Heart right ventricle (tissue), 16 donors: ENCODE results near the gene DOHH. TPM values are rescaled to one million over a fixed set of nuclear protein-coding genes. Genes with fewer than 3 reads are reported as not detected.

Experiments
- ATAC-seq, 8 donors: fragments of 200-7000 bp; cut with Tn5 transposase; one replicate each; pipeline ENCODE4 v1.9.1; 2020; ENCODE audit warnings: mild to moderate bottlenecking in 8 of 8, moderate library complexity in 8 of 8, moderate number of reproducible peaks in 1 of 8
- DNase-seq, 2 donors: peaks; one replicate each; pipeline ENCODE4 v3.0.0-alpha.2; 2020
- H3K27ac ChIP-seq, 10 donors: fragments of 200-600 bp; sonication (generic) in 2 of 10; one replicate each; pipeline versions ENCODE4 v1.5.0 to v1.8.0; 2020 to 2022; ENCODE audit warnings: mild to moderate bottlenecking in 3 of 10
- H3K27me3 ChIP-seq, 7 donors: fragments of 200-600 bp; one replicate each; pipeline ENCODE4 v1.8.0; 2021 to 2022; ENCODE audit warnings: mild to moderate bottlenecking in 2 of 7
- H3K36me3 ChIP-seq, 9 donors: fragments of 200-600 bp; sonication (generic) in 1 of 9; one replicate each; pipeline versions ENCODE4 v1.5.0 to v1.8.0; 2020 to 2022; ENCODE audit warnings: mild to moderate bottlenecking in 2 of 9
- H3K4me1 ChIP-seq, 9 donors: fragments of 200-600 bp; sonication (generic) in 1 of 9; one replicate each; pipeline versions ENCODE4 v1.5.0 to v1.8.0; 2020 to 2022; ENCODE audit warnings: mild to moderate bottlenecking in 4 of 9
- H3K4me3 ChIP-seq, 10 donors: fragments of 200-600 bp; sonication (generic) in 2 of 10; one replicate each; pipeline versions ENCODE4 v1.5.0 to v1.8.0; 2020 to 2022; ENCODE audit warnings: mild to moderate bottlenecking in 7 of 10, moderate library complexity in 2 of 10
- H3K9me3 ChIP-seq, 11 donors: fragments of 200-600 bp in 10 of 11; sonication (generic) in 2 of 11; one replicate each; pipeline versions ENCODE4 v1.5.0 to v1.8.0; 2013 to 2022; ENCODE audit warnings: mild to moderate bottlenecking in 2 of 11, control low read depth in 1 of 11, moderate library complexity in 1 of 11
- WGBS, 2 donors: extraction: QIAGEN DNeasy Blood & Tissue Kit; methylation state at CpG; one replicate each; pipeline ENCODE4 v1.1.7; 2013; ENCODE audit warnings: inconsistent platforms in 1 of 2; 5-methylcytosine and 5-hydroxymethylcytosine counted together
- intact Hi-C, 10 donors: fragments of 100-400 bp; cut with DNase I; formaldehyde crosslinking; loops; one replicate each; pipeline versions ENCODE4 v1.11.1 to v1.14.2; 2022
- polyA plus RNA-seq, 2 donors: library from polyadenylated mRNA; stranded (reverse); fragments of 200-250 nt; gene quantifications; one replicate each; pipeline ENCODE4 v1.2.3, GENCODE V29; 2013
- total RNA-seq, 10 donors: library from RNA; stranded (reverse); fragmentation: NEBNext Ultra II Directional in 3 of 10; extraction: Animal tissue kit (Norgen Biotek cat#: 25700) in 3 of 10; gene quantifications; one replicate each; pipeline versions ENCODE4 v1.2.1 to v1.2.4, GENCODE V29; 2021 to 2023
- TF ChIP-seq, protein P1 (sequence below), 9 donors: fragments of 200-600 bp; sonication (generic) in 2 of 9; IDR thresholded peaks; one replicate each; pipeline versions ENCODE4 v1.5.0 to v1.8.0; 2021 to 2022; ENCODE audit warnings: antibody characterized with exemption in 9 of 9, mild to moderate bottlenecking in 5 of 9, moderate library complexity in 1 of 9
- donor health status: Arrhythmogenic right ventricular cardiomyopathy.
- donor health status: ischemic (EF 13 %, LVEDD 7.1; RV severe dilation, severe dysfunction).
- donor health status: healthy with polysubstance abuse.
- donor health status: DM: no; HTN: yes; CAD: no.
- donor health status: DM: no; HTN: no; CAD: no.
- donor health status: ischemic (EF 25% LVEDD 6.9; RV normal size, moderate dysfunction).
- donor health status: ischemic (EF 25% LVEDD 5.7; RV mildly dilated, moderate dysfunction).
- donor health status: healthy.
- donor health status: DM: yes; HTN: yes; CAD: no.
- donor health status: Ischemic cardiomyopathy.
- donor health status: ischemic (EF 35%, LVEDD 5.7; RV mildly dilated, moderate dysfunction).
- donor health status: nonischemic (EF 11% LVEDD 7.7; RV severe dilation, severe dysfunction).
- donor health status: DM: yes; HTN: yes; CAD: no.
- donor health status: PGD.
- donor health status: ischemic (EF 29% LVEDD 5.4; RV normal size, mild dysfunction).
- donor health status: nonischemic (EF 23%, LVEDD 6.1; RV moderate dilation, normal function).

The DOHH gene
- total and polyA plus RNA-seq, 12 donors: 7.2 to 30.4 (median 10.3) TPM

DNA sequence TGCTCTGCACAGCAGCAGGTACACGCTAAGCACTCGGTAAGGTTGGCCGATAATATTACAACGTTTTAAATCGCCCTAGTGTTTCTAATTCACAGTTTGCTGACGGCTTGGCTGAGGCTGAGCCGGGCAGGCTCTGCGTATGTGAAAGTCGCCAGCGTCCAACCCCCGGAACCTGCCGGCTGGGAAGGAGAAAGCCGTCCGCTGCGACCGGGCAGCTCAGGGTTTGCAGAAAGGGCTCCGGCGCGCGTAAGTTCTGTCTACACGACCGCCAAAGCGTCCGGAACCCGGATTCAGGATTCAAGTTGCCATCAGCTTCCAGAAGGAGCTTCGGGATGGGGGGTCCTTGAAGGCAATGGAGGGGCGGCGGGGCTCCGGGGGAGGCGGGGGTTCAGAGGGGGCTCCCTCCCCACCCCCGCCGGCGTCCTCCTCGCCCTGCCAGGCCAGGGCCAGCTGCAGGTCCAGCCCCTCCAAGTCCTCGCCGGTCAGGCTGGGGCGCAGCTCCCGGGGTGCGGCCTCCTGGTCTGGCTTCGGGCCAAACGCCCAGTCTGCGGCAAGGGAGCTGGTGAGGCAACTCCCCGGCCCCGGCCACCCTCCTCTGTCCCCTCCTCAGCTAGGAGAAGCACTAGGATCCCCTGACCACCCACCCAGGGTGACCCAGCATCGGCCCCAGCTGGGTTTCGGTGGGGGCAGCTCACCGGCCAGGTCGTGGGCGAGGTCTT, 17.8 kb downstream of the DOHH start:
- 57 to 59% methylated on average over 46 to 49 of the region's 49 CpGs for WGBS, 2 donors

DNA sequence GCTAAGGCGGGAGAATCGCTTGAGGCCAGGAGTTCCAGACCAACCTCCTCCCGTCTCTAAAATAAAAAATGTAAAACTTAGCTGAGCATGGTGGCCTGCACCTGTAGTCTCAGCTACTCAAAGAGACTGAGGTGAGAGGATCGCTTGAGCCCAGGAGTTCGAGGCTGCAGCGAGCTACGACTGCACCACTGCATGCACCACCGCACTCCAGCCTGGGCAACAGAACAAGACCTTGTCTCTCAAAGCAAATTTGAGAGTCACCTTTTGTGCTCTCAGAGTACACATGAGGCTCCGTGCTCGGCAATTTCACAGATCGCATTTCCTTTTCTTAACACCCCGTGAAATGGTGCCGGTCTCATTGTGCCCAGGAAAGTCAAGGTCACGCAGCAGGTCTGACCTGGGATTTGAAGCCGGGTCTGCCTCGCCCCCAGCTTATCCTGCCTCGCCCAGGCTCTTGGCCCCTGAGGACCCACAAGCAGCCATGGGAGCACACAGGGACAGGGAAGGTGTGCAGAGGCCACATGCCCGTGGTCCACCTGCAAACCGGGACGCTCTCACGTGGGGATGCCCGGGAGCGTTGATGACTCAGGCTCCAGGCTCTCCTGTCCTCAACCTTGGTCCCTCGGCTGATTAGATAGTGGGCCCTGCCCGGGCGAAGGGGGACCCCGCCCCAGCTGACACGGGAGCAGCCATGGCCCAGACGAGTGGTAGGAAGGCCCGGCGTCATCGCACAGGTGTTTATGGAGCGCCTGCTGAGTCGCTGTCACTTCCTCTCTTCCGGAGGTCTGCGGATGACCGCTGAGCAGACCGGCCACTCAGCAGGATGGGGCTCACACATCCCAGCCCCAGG, 19.0 kb downstream of the DOHH start:
- peaks cover 0 to 3% (median 0%) of the 10 kb centered on the region in 9 donors for H3K4me1 ChIP-seq
- TF ChIP-seq, protein P1, sequence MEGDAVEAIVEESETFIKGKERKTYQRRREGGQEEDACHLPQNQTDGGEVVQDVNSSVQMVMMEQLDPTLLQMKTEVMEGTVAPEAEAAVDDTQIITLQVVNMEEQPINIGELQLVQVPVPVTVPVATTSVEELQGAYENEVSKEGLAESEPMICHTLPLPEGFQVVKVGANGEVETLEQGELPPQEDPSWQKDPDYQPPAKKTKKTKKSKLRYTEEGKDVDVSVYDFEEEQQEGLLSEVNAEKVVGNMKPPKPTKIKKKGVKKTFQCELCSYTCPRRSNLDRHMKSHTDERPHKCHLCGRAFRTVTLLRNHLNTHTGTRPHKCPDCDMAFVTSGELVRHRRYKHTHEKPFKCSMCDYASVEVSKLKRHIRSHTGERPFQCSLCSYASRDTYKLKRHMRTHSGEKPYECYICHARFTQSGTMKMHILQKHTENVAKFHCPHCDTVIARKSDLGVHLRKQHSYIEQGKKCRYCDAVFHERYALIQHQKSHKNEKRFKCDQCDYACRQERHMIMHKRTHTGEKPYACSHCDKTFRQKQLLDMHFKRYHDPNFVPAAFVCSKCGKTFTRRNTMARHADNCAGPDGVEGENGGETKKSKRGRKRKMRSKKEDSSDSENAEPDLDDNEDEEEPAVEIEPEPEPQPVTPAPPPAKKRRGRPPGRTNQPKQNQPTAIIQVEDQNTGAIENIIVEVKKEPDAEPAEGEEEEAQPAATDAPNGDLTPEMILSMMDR (IDR thresholded peaks at IDR 0.05): no peak
- no peaks in the 10 kb centered on the region for H3K9me3 ChIP-seq
- intact Hi-C loops: no loop called here
- DNase-seq (no peak), ATAC-seq (no peak)
- peaks cover 15 to 63% (median 46%) of the 10 kb centered on the region in 7 donors for H3K27me3 ChIP-seq
- H3K36me3 ChIP-seq: no peaks in the 10 kb centered on the region
- 42 to 43% methylated on average over 38 of the region's 38 CpGs for WGBS, 2 donors
- H3K27ac ChIP-seq: no peak overlapping the region
- H3K4me3 ChIP-seq: no peak overlapping the region

More for the DNA sequence above, 17.8 kb downstream of the DOHH start:
- peak in 1 of 8 donors; percentile 15 for ATAC-seq
- H3K27me3 ChIP-seq: peaks cover 15 to 63% (median 46%) of the 10 kb centered on the region in 7 donors
- intact Hi-C loops: no loop called here
- no peaks in the 10 kb centered on the region for H3K36me3 ChIP-seq
- no peak overlapping the region for H3K4me3 ChIP-seq
- H3K27ac ChIP-seq: no peak overlapping the region
- TF ChIP-seq, protein P1 (IDR thresholded peaks at IDR 0.05): no peak
- H3K9me3 ChIP-seq: no peaks in the 10 kb centered on the region
- no peak for DNase-seq
- H3K4me1 ChIP-seq: peaks cover 0 to 3% (median 0%) of the 10 kb centered on the region in 9 donors

DNA sequence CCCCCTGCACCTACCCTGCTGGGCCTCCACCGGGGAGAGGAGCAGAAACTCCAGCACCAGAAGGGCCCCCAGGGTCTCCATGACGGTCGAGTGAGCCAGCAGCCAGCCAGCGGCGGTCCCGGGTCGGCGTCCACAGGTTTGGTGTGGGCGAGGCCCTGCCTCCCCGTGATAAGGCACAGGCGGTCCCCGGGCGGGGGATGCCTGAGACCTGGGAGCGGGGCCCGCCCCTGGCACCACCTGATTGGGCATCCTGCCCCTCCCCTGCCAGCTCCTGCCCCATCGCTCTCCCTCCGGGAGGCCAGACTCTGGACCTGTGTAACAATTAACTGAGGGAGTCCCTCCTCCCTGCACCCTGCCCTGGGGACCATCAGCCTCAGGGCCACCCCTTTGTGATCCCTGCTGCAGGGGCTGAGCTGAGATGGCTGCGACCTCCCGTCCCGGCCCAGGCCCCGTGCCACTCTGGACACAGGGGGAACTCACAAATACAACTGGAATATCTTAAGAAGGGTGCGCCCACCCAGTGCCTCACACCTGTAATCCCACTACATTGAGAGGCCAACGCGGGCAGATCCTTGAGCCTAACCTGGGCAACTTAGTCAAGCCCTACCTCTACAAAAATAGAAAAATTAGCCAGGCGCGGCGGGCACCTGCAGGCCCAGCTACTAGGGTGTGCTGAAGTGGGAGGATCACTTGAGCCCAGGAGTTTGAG, 19.9 kb downstream of the DOHH start, which contains the start of gene SMIM24:
SMIM24 (minus strand) TSS at position 143 of the 709 bp plus-strand sequence; CDS start at position 81, 62 bp downstream.
- peaks cover 15 to 59% (median 46%) of the 10 kb centered on the region in 7 donors for H3K27me3 ChIP-seq
- TF ChIP-seq, protein P1 (IDR thresholded peaks at IDR 0.05): no peak
- no peak within 1 kb of the TSS for H3K27ac ChIP-seq
- no peak for ATAC-seq
- DNase-seq: no peak
- intact Hi-C loops: no loop called here
- H3K4me1 ChIP-seq: peaks cover 0 to 3% (median 0%) of the 10 kb centered on the region in 9 donors
- WGBS, 2 donors: 39 to 40% methylated on average over 27 of the region's 27 CpGs
- H3K36me3 ChIP-seq: no peaks in the 10 kb centered on the region
- no peaks in the 10 kb centered on the region for H3K9me3 ChIP-seq
- no peak within 1 kb of the TSS for H3K4me3 ChIP-seq

- ATAC-seq (no peak), DNase-seq (no peak)
- 41 to 43% methylated on average over 9 of the region's 9 CpGs for WGBS, 2 donors
- intact Hi-C loops: loop anchor here in 2 of 10 donors (5.0 kb wide), 2 partner anchors 158 to 173 kb away; no protein-coding TSS in a partner anchor
- Histone ChIP-seq H3K9me3 (no peaks in the 10 kb centered on the region), H3K36me3 (no peaks in the 10 kb centered on the region), H3K4me3 (no peak overlapping the region), H3K27ac (no peak overlapping the region), H3K4me1 (peaks cover 0 to 3% (median 0%) of the 10 kb centered on the region in 9 donors), H3K27me3 (peaks cover 15 to 54% (median 46%) of the 10 kb centered on the region in 7 donors)
- TF ChIP-seq, protein P1 (IDR thresholded peaks at IDR 0.05): no peak
These were observed 20.6 kb downstream of the DOHH start for GRCh38 chr19:3479834-3480215.
